Endodermal cell (in vitro differentiated cells): ENCODE data around the gene LMOD1. TPM values are rescaled to one million over a fixed set of nuclear protein-coding genes. Genes with fewer than 3 reads are reported as not detected.

ENCODE experiments used
- DNase-seq: peaks from one replicate; pipeline ENCODE4 v3.0.0-alpha.2; 2017
- H3K27ac ChIP-seq: 2 replicates; pipeline ENCODE4 v1.5.1; 2013; ENCODE audit warnings: mild to moderate bottlenecking, low read depth, low read length, moderate library complexity
- H3K27me3 ChIP-seq: 2 replicates; pipeline ENCODE4 v1.6.1; 2013; ENCODE audit warnings: mild to moderate bottlenecking, low read length, moderate library complexity; ENCODE audit not compliant: insufficient read depth, control insufficient read depth, poor library complexity, severe bottlenecking
- H3K36me3 ChIP-seq: 2 replicates; pipeline ENCODE4 v1.7.0; 2013; ENCODE audit warnings: mild to moderate bottlenecking, low read length, moderate library complexity; ENCODE audit not compliant: control insufficient read depth, insufficient read depth
- H3K4me1 ChIP-seq: one replicate; pipeline ENCODE4 v1.7.0; 2013; ENCODE audit warnings: low read length; ENCODE audit not compliant: control insufficient read depth, insufficient read depth
- H3K4me3 ChIP-seq: 2 replicates; pipeline ENCODE4 v1.5.1; 2013; ENCODE audit warnings: mild to moderate bottlenecking, low read length, moderate library complexity
- H3K9ac ChIP-seq: 2 replicates; pipeline ENCODE4 v1.6.1; 2013; ENCODE audit warnings: mild to moderate bottlenecking, low read length, moderate library complexity; ENCODE audit not compliant: poor library complexity, severe bottlenecking; ENCODE audit errors: extremely low read depth
- H3K9me3 ChIP-seq: 2 replicates; pipeline ENCODE4 v1.6.1; 2013; ENCODE audit warnings: mild to moderate bottlenecking, low read length, moderate library complexity; ENCODE audit not compliant: control insufficient read depth
- H3K27ac Mint-ChIP-seq: 2 replicates; pipeline ENCODE4 v1.8.0; 2020; ENCODE audit warnings: mixed read lengths
- H3K27me3 Mint-ChIP-seq: 2 replicates; pipeline ENCODE4 v1.8.0; 2021; ENCODE audit warnings: mild to moderate bottlenecking, mixed read lengths; ENCODE audit not compliant: insufficient read depth
- H3K36me3 Mint-ChIP-seq: 2 replicates; pipeline ENCODE4 v1.8.0; 2020; ENCODE audit warnings: low read depth, mixed read lengths
- H3K4me1 Mint-ChIP-seq: 2 replicates; pipeline ENCODE4 v1.8.0; 2020; ENCODE audit warnings: mixed read lengths
- H3K4me3 Mint-ChIP-seq: 2 replicates; pipeline ENCODE4 v1.8.0; 2020; ENCODE audit warnings: mild to moderate bottlenecking, moderate library complexity, mixed read lengths
- H3K9me3 Mint-ChIP-seq: 2 replicates; pipeline ENCODE4 v1.8.0; 2020; ENCODE audit warnings: mild to moderate bottlenecking, mixed read lengths
- WGBS, 2 experiments: methylation state at CpG; one replicate each; pipeline versions ENCODE4 v1.1.5 to v1.1.7; 2013; ENCODE audit warnings: missing lambda C conversion rate in 2 of 2, mixed read lengths in 1 of 2; ENCODE audit not compliant: insufficient coverage in 1 of 2, insufficient read length in 1 of 2; 5-methylcytosine and 5-hydroxymethylcytosine counted together
- total RNA-seq, 2 donors: library from RNA; stranded (reverse); fragmentation: NEBNext Ultra II Directional in 1 of 2; extraction: Animal tissue kit (Norgen Biotek cat#: 25700) in 1 of 2; gene quantifications; 2 replicates in 1 of 2; 3 replicates in 1 of 2; pipeline ENCODE4 v1.2.1, GENCODE V29; 2021
- TF ChIP-seq, protein P1 (sequence below): fragments of 200-600 bp; sonication (generic); conservative IDR thresholded peaks from 2 replicates; pipeline ENCODE4 v1.5.0; 2021; ENCODE audit warnings: antibody characterized with exemption, mild to moderate bottlenecking

Gene LMOD1
- total RNA-seq, 2 donors from 2014 or later = 0.31 to 0.60 TPM

DNA sequence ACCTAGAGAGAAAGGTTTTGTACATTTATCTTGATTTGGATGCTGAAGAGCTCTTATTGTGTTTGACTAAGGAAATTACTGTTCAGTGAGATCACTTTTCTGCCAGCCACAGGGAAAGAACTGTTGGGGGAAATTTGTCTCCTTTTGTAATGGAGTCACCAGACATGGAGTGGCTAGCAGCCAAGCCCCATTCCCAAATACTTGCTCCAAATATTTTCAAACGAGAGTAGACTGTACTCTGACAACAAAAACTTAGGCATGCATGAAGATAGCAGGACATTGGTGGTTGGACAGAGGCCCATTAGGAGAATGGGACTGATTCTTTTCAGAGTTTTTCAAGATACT, 96.3 kb downstream of the LMOD1 start:
- Histone ChIP-seq H3K4me3 (no peak overlapping the region), H3K4me1 (peaks cover 5% of the 10 kb centered on the region), H3K9ac (no peak overlapping the region), H3K36me3 (peaks cover 72% of the 10 kb centered on the region), H3K27me3 (no peaks in the 10 kb centered on the region), H3K27ac (no peak overlapping the region), H3K9me3 (no peaks in the 10 kb centered on the region)
- Mint-ChIP-seq H3K27me3 (no peaks in the 10 kb centered on the region), H3K9me3 (no peaks in the 10 kb centered on the region), H3K36me3 (peaks cover 55% of the 10 kb centered on the region), H3K27ac (peak overlapping the region; percentile 12), H3K4me3 (no peak overlapping the region), H3K4me1 (no peaks in the 10 kb centered on the region)
- 83 to 96% methylated on average over 1 of the region's 1 CpG for WGBS, 2 experiments
- DNase-seq = no peak
- TF ChIP-seq, protein P1, sequence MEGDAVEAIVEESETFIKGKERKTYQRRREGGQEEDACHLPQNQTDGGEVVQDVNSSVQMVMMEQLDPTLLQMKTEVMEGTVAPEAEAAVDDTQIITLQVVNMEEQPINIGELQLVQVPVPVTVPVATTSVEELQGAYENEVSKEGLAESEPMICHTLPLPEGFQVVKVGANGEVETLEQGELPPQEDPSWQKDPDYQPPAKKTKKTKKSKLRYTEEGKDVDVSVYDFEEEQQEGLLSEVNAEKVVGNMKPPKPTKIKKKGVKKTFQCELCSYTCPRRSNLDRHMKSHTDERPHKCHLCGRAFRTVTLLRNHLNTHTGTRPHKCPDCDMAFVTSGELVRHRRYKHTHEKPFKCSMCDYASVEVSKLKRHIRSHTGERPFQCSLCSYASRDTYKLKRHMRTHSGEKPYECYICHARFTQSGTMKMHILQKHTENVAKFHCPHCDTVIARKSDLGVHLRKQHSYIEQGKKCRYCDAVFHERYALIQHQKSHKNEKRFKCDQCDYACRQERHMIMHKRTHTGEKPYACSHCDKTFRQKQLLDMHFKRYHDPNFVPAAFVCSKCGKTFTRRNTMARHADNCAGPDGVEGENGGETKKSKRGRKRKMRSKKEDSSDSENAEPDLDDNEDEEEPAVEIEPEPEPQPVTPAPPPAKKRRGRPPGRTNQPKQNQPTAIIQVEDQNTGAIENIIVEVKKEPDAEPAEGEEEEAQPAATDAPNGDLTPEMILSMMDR = no peak

DNA sequence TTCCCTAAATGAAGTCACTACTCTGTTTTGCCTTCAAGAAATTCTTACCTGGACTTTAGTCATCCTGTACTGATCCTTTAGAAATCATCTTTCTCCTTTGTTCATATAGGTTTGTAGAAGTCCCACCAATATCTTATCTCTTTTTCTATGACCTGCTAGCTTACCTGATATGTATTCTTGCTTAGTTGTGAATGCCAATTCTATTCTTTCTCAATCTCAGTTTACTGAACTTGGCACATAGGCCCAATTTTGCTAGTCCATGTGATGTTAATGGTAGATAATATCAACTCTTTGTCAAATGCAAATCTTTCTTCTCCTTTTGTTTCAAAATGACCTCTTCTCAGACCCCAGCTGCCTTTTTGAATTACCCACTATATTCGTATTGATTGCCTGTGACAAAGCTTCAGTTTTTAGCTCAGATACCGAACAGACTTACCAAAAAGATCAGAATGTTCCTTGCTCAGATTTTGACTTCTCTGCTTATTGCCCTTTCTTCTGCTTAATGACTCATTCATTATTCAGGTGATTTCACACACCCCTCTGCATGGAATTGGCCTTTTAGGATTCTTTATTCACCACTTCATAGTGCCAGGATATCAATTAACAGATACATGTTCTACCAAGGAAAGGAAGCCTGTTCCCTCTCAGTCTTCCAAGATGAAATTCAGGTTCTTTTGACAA, 96.8 kb downstream of the LMOD1 start:
- Histone ChIP-seq H3K27me3 (no peaks in the 10 kb centered on the region), H3K9me3 (no peaks in the 10 kb centered on the region), H3K4me1 (peaks cover 5% of the 10 kb centered on the region), H3K27ac (no peak overlapping the region), H3K4me3 (no peak overlapping the region), H3K36me3 (peaks cover 67% of the 10 kb centered on the region), H3K9ac (no peak overlapping the region)
- DNase-seq = no peak
- no peaks in the 10 kb centered on the region for H3K27me3 Mint-ChIP-seq
- no peaks in the 10 kb centered on the region for H3K9me3 Mint-ChIP-seq
- no peaks in the 10 kb centered on the region for H3K4me1 Mint-ChIP-seq
- H3K36me3 Mint-ChIP-seq = peaks cover 50% of the 10 kb centered on the region
- H3K27ac Mint-ChIP-seq = peak overlapping the region; percentile 12
- TF ChIP-seq, protein P1 = no peak
- H3K4me3 Mint-ChIP-seq = no peak overlapping the region
- WGBS, 2 experiments = 92 to 97% methylated on average over 2 of the region's 2 CpGs

DNA sequence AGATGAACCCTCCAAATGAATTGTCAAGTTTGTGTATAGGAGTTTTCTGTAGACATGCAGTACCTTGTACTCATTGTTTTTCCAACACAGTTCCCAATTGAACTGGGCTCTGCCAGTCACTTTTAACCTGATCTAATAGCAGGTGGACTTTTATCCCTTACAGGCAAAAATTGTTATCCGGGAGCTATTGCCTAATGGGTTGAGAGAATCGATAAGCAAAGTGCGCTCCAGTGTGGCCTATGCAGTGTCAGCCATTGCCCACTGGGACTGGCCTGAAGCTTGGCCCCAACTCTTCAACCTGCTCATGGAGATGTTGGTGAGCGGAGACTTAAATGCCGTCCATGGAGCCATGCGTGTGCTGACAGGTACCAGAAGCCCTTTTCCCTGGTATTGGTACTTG, 98.1 kb downstream of the LMOD1 start:
- H3K9me3 Mint-ChIP-seq = no peaks in the 10 kb centered on the region
- no peak overlapping the region for H3K4me3 Mint-ChIP-seq
- Histone ChIP-seq H3K4me1 (peaks cover 5% of the 10 kb centered on the region), H3K27ac (no peak overlapping the region), H3K36me3 (peaks cover 54% of the 10 kb centered on the region), H3K9me3 (no peaks in the 10 kb centered on the region), H3K27me3 (no peaks in the 10 kb centered on the region), H3K9ac (no peak overlapping the region), H3K4me3 (no peak overlapping the region)
- H3K36me3 Mint-ChIP-seq = peaks cover 44% of the 10 kb centered on the region
- TF ChIP-seq, protein P1 = no peak
- H3K27ac Mint-ChIP-seq = no peak overlapping the region
- H3K27me3 Mint-ChIP-seq = no peaks in the 10 kb centered on the region
- 96 to 98% methylated on average over 6 of the region's 6 CpGs for WGBS, 2 experiments
- peaks cover under 1% of the 10 kb centered on the region for H3K4me1 Mint-ChIP-seq
- no peak for DNase-seq
